HG02623 (cell line): ENCODE results near the gene HYDIN.

Experiments
- ATAC-seq: cut with Tn5 transposase; IDR thresholded peaks from one replicate; pipeline ENCODE4 v1.9.1; 2021; ENCODE audit warnings: moderate library complexity; ENCODE audit not compliant: unreplicated experiment

Gene HYDIN

DNA sequence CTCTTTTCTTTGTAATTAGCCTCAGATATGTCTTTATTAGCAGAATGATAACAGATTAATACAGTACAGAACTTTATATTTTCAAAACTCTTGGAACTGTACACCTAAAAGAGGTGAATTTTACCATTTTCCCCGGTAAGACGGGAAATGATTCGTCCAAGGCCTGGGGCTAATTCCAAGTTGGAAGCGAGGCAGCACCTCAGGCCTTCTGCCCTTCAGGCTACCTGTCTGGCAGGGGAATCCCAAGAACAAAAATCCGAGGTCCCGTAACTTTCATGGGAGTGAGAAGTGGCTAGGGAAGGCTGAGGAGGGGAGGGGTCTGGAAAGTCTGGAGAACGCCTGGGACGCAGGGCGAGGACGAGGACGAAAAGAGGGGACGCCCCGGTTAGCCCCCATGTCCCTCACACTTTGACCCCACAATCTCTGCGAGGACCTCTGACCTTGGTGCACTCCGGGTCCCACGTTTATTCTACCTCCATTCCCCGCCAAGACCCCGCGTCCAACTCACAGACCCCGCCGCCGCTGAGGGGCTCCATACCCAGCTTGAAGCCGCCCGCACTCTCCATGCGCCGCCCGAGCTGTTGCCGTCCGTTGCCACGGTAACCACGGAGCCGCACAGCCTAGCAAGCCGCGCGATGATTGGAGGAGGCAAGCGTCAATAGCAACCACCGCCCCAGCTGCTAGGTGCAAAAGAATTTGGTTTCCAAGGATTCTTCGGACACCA lies at the start of gene HYDIN:
Gene HYDIN, minus strand, starts transcription at position 601 of the 724 bp plus-strand sequence. CDS start 43,827 bp downstream, outside the sequence.
- no peak for ATAC-seq

DNA sequence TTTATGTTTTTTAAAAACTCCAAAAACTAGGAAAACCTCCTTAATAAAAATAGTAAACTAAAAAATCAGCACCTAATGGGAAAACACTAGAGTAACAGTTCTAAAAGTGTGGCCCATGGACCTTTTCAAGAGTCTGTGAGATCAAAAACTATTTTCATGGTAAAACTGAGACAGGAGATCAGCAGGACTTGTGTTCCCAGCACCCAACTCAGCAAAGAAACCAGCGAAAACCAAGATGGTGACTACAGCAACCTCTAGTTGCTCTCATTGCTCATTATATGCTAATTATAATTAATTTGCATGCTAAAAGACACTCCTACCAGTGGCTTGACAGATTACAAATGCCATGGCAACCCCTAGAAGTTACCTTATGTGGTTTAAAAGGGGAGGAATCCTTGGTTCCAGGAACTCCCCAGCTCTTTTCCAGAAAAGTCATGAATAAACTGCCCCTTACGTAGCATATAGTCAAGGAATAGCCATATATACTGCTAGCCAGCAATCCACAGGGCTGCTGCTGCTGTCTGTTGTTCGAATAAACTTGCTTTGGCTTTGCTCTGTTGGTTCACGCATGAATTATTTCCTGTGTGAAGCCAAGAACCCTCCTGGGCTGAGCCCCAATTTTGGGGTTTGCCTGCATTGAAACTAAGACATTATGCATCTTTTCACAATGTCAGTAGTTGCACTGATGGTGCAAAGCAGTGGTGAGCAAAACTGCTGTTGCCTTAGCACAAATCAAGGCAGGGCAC lies 46.2 kb upstream of the HYDIN start:
- ATAC-seq, result no peak

DNA sequence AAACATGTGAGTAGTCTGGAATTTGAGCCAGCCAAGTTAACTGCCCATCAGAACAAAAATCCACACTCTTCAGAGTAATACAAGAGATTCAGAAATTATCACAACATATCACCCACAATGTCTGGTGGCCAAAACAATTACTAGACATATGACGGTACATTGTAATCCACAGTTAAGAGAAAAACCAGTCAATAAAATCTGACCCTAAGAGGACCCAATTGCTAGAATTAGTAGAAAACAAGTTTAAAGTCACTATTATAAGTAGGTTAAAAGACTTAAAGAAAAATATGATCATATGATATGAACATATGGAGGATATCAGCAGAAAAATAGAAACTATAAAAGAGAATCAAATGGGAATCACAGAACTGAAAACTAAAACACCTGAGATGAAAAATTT lies 42.9 kb upstream of the HYDIN start:
- ATAC-seq, result no peak

DNA sequence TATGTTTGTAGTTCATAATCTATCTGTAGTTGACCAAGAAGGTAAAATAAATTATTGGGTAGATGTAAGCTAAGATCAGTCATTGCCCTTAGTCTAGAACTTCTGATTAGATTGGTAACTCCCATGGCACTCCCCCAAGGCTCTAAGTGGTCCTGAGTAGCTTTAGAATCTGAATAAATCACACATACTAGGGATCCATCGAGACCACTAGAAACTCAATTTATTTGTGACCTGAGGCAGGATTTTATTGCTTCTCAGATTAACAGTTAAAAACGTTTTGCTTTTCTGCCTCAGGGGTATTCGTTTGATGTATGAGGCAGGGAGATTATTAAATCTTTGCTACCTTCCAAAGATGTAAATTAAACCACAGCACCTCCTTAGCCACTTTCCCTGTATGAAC lies 33.8 kb upstream of the HYDIN start:
- no peak for ATAC-seq

DNA sequence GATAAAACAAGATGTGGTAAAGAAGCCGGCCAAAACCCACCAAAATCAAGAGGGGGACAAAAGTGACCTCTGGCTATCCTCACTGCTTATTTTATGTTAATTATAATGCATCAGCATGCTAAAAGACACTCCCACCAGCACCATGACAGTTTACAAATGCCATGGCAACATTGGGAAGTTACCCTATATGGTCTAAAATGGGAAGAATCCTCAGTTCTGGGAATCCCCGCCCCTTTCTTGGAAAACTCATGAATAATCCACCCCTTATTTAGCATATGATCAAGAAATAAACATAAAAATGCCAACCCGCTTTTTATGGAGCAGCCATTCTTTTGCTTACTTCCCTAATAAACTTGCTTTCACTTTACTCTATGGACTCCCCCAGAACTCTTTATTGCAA lies 33.1 kb upstream of the HYDIN start:
- ATAC-seq, result no peak

DNA sequence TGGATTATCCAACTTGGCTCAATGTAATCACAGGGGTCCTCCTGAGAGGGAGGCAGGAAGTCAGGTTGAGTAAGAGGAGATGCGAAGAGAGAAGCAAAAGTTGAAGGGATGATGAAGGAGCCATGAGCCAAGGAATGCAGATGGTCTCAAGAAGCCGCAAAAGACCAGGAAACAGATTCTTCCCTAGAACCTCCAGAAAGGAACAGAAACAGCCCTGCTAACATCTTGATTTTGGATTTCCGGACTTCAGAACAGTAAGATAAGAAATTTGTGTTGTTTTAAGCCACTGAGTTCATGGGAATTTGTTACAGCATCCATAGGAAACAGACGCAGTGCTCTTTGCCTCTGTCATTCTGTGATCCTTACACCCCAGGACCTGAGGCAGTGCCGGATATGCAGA lies 31.9 kb upstream of the HYDIN start:
- ATAC-seq, result no peak

DNA sequence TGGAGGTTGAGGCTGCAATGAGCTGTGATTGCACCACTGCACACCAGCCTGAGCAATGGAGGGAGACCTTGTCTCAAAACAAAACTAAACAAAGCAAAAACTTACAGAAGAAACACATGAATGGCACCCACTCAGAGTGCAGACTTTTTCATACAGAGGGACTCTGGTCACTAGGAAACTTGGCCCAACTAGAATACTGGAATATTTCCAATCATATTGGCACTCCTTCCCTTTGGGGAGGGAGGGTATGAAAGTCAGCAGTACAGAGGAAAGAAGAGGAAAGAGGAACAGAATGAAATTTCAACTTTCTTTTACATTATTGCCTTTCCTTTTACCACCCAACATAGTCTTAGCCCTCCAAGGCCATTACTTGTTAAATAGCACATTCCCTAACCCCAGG lies 30.5 kb upstream of the HYDIN start:
- ATAC-seq, result no peak

DNA sequence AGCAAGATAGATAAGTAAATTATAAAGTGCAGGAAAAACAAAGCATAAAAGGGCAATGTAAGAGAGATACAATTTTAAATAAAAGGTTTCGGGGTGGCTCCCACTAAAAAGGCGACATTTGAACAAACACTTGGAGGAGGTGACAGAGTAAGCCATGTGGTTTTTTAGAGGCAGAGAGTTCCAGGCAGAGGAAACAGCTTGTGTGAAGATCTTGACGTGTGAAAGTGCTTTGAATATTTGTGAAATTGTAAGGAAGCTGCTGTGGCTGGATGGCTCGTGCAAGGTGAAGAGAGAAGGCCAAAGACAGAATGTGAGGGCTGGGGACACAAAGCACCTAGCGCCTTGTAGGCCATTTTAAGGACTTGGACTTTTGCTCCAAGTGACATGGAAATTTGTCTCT lies 28.6 kb upstream of the HYDIN start:
- ATAC-seq, result no peak

GRCh38 chr16:71258372-71258771 lies 27.9 kb upstream of the HYDIN start:
- no peak for ATAC-seq

- no peak for ATAC-seq
These were observed 27.2 kb upstream of the HYDIN start for GRCh38 chr16:71257768-71258167.

- no peak for ATAC-seq
These were observed 25.2 kb upstream of the HYDIN start for GRCh38 chr16:71255721-71256120.

DNA sequence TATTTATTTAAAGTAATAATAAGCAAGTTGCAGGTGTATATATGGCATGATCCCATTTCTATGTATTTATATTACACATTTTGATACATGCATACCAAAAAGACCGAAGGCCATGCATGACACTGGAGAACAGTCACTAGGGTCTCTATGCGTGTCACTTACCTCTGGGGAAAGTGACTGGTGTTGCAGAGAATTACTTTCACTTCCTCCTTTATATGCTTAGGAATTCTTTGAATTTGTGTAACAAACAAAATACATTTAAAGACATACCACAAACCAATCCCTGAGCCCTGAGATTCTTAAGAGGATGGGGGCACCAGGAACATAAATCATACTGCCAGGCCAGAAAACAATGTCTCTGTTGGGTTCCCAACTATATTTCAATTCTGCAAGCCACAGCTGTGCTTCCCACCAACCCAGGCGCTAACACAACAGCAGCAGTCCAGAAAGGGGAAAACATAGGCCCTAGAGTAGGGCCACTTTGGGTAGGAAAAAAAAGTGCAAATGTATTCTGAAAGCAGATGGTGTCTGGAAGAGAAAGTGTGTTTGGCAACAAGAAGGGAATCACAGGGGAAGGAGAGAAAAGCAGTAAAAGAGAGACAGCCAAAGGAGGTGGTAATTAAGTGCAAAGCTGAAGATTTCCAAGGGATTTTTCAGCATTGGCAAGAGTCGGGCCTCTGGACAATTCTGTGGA lies 24.5 kb upstream of the HYDIN start:
- ATAC-seq, result no peak

- no peak for ATAC-seq
These were observed 20.1 kb upstream of the HYDIN start for GRCh38 chr16:71250461-71251235.

GRCh38 chr16:71249399-71249798 lies 18.9 kb upstream of the HYDIN start:
- no peak for ATAC-seq

- ATAC-seq, result no peak
These were observed 17.0 kb upstream of the HYDIN start for GRCh38 chr16:71247478-71247877.

GRCh38 chr16:71246309-71246708 lies 15.8 kb upstream of the HYDIN start:
- ATAC-seq, result no peak

DNA sequence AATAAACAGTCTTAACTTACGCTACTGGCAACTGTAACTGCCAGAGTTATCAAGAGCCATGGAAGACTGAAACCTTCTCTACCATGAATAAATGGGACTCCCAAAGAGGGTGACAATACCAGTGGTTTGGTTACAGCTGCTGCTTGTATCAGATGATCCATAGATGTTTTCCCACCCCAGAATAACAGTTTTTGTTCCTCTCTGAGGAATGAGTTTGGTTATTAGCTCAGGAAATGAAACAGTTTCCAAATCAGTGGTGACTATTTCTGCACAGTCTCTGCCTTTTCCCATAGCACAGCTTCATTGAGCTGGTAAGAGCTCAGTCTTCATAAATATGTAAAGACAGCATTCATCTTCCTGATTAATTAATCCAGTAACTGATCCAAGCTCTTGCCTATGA lies 14.0 kb upstream of the HYDIN start:
- ATAC-seq, result no peak

DNA sequence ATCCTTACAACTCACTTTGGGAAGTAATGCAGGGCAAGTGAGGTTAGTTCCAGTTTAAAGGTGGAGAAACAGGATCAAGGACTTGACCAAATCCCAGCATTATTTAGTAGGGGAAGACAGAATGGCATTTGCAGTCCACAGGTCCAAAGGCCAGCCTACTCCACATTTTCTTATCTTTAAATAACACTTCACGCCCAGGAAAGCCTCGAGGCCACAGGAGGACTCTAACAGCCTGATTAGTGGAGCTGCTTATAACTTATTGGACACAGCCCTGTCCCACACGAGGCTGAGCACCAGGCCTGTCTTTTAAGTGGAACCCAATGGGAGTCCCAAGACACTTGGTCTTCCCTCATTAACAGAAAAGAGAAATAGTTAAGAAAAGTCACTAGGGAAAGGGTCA lies 12.1 kb upstream of the HYDIN start:
- no peak for ATAC-seq

DNA sequence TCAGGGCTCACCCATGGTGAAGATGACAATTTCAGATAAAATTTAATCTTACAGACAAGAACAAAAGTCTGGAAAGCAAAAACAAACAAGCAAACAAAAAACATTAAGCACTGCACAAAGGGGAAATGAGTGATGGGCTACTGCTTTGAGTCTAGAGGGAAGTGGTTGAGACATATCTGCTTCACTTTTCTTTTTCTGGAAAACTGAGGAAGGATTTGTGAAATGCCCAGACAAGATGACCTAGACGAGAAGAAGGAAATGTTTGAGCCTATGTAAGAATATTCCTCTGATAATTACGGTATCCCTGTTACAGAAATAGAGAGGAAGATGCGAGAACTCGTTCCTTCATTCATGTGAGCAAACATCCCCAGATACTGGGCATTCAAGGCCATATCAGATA lies 11.5 kb upstream of the HYDIN start:
- no peak for ATAC-seq

GRCh38 chr16:71229344-71229743 lies 1.2 kb downstream of the HYDIN start:
- ATAC-seq, result no peak
